OCI-LY3 (cell line): ENCODE results near the gene LRRC46.

Source experiments
- H2AFZ ChIP-seq: fragments of 200-600, 300-600 bp; shearing (Covaris generic); 2 replicates; pipeline ENCODE4 v1.6.0; 2014; ENCODE audit warnings: antibody characterized with exemption, low read depth, low read length
- H3K27ac ChIP-seq: fragments of 200-600, 300-600 bp; sonication (generic); 2 replicates; pipeline ENCODE4 v1.5.1; 2014; ENCODE audit warnings: mild to moderate bottlenecking, low read length, moderate library complexity, mixed read lengths
- H3K27me3 ChIP-seq: fragments of 200-600, 300-600 bp; sonication (generic); 2 replicates; pipeline ENCODE4 v1.6.1; 2014; ENCODE audit warnings: low read depth, low read length, mixed read lengths
- H3K36me3 ChIP-seq: fragments of 200-600, 300-600 bp; sonication (generic); replicated peaks from 2 replicates; pipeline ENCODE3; 2014; ENCODE audit warnings: low read depth, low read length, mixed read lengths
- H3K4me1 ChIP-seq: fragments of 300-600, 200-600 bp; sonication (generic); 2 replicates; pipeline ENCODE4 v1.6.1; 2014; ENCODE audit warnings: low read length, mixed read lengths
- H3K4me2 ChIP-seq: fragments of 200-600, 300-600 bp; sonication (generic); 2 replicates; pipeline ENCODE4 v1.6.1; 2014; ENCODE audit warnings: low read length, mixed read lengths
- H3K4me3 ChIP-seq: fragments of 300-600, 200-600 bp; sonication (generic); 2 replicates; pipeline ENCODE4 v1.5.1; 2014; ENCODE audit warnings: antibody characterized with exemption, mild to moderate bottlenecking, low read length, moderate library complexity
- H3K79me2 ChIP-seq: fragments of 300-600, 200-600 bp; shearing (Covaris generic); 2 replicates; pipeline ENCODE4 v1.6.1; 2014; ENCODE audit warnings: mild to moderate bottlenecking, low read length, mixed read lengths
- H3K9ac ChIP-seq: fragments of 300-600, 200-600 bp; shearing (Covaris generic); 2 replicates; pipeline ENCODE4 v1.6.0; 2014; ENCODE audit warnings: mild to moderate bottlenecking, low read length, moderate library complexity
- H3K9me3 ChIP-seq: fragments of 200-600, 300-600 bp; shearing (Covaris generic); 2 replicates; pipeline ENCODE4 v1.6.1; 2014; ENCODE audit warnings: low read length, mixed read lengths; ENCODE audit not compliant: insufficient read depth
- H4K20me1 ChIP-seq: fragments of 200-600, 300-600 bp; sonication (generic); 2 replicates; pipeline ENCODE4 v1.6.1; 2016; ENCODE audit warnings: low read length, mixed read lengths; ENCODE audit not compliant: insufficient read depth
- EZH2phosphoT487 ChIP-seq: fragments of 200-600 bp; shearing (Covaris generic); IDR thresholded peaks from 2 replicates; pipeline ENCODE4 v1.6.1; 2018; ENCODE audit warnings: antibody characterized with exemption, mixed run types, low read depth
- TF ChIP-seq, protein P1 (sequence below): fragments of 200-600, 300-600 bp; sonication (generic); IDR thresholded peaks from 2 replicates; pipeline ENCODE4 v1.5.1; 2014; ENCODE audit warnings: antibody characterized with exemption, low read length, low read depth

Gene LRRC46

DNA sequence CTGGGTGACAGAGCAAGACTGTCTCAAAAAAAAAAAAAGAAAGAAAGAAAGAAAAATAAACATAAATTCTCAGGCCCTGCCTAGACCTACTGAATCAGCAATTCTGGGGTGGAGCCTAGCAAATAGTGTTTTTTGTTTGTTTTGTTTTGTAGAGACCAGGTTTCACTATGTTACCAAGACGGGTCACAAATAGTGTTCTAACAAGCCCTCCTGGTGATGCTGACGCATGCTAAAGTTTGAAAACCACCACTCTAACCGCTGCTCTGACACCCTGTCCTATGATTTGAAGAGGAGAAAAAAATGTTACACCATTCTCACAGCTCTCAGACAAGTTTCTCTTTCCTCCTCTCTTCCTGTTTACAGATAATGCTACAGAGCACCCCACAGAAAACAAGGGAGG lies 1.6 kb upstream of the LRRC46 start:
- H3K27me3 ChIP-seq, result no peaks in the 10 kb centered on the region
- H3K4me1 ChIP-seq, result peaks cover 17% of the 10 kb centered on the region
- no peaks in the 10 kb centered on the region for H4K20me1 ChIP-seq
- no peak overlapping the region for H3K27ac ChIP-seq
- no peak overlapping the region for H3K4me3 ChIP-seq
- TF ChIP-seq EZH2phosphoT487, result no peak
- TF ChIP-seq, protein P1, sequence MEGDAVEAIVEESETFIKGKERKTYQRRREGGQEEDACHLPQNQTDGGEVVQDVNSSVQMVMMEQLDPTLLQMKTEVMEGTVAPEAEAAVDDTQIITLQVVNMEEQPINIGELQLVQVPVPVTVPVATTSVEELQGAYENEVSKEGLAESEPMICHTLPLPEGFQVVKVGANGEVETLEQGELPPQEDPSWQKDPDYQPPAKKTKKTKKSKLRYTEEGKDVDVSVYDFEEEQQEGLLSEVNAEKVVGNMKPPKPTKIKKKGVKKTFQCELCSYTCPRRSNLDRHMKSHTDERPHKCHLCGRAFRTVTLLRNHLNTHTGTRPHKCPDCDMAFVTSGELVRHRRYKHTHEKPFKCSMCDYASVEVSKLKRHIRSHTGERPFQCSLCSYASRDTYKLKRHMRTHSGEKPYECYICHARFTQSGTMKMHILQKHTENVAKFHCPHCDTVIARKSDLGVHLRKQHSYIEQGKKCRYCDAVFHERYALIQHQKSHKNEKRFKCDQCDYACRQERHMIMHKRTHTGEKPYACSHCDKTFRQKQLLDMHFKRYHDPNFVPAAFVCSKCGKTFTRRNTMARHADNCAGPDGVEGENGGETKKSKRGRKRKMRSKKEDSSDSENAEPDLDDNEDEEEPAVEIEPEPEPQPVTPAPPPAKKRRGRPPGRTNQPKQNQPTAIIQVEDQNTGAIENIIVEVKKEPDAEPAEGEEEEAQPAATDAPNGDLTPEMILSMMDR, result no peak
- H3K9ac ChIP-seq, result no peak overlapping the region
- H3K79me2 ChIP-seq, result peaks cover 28% of the 10 kb centered on the region
- H3K36me3 ChIP-seq, result peaks cover 18% of the 10 kb centered on the region
- no peak overlapping the region for H2AFZ ChIP-seq
- peak overlapping the region; percentile 73; the same call in 1 of the 2 replicates for H3K4me2 ChIP-seq
- no peaks in the 10 kb centered on the region for H3K9me3 ChIP-seq

DNA sequence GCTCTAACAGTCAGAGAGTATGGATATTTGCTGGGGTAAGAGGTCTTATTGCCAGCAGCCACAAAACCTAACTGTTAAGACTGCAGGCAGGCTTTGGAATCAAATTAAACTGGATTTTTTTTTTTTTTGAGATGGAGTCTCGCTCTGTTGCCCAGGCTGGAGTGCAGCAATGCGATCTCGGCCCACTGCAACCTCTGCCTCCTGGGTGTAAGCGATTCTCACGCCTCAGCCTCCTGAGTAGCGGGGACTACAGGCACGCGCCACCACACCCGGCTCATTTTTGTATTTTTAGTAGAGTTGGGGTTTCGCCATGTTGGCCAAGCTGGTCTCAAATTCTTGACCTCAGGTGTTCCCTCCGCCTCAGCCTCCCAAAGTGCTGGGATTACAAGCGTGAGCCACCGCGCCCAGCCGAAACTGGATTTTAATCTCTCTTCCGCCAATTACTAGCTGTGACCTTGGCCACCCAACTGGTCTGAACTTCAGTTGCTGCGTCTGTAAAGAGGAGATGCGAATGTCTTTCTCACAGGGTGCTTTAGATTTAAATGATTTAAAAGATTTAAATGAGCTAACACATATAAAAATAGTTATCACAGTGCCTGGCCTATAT lies 971 bp upstream of the LRRC46 start:
- H2AFZ ChIP-seq, result no peak overlapping the region
- H4K20me1 ChIP-seq, result no peaks in the 10 kb centered on the region
- H3K79me2 ChIP-seq, result peaks cover 28% of the 10 kb centered on the region
- H3K27me3 ChIP-seq, result no peaks in the 10 kb centered on the region
- H3K9ac ChIP-seq, result peak overlapping the region; percentile 84
- H3K4me1 ChIP-seq, result peaks cover 17% of the 10 kb centered on the region
- H3K36me3 ChIP-seq, result peaks cover 16% of the 10 kb centered on the region
- H3K9me3 ChIP-seq, result no peaks in the 10 kb centered on the region
- peak overlapping the region; percentile 95 for H3K4me3 ChIP-seq
- peak overlapping the region; percentile 73 for H3K4me2 ChIP-seq
- peak overlapping the region; percentile 42; the same call in 1 of the 2 replicates for H3K27ac ChIP-seq
- TF ChIP-seq, protein P1, result no peak
- TF ChIP-seq EZH2phosphoT487, result no peak

DNA sequence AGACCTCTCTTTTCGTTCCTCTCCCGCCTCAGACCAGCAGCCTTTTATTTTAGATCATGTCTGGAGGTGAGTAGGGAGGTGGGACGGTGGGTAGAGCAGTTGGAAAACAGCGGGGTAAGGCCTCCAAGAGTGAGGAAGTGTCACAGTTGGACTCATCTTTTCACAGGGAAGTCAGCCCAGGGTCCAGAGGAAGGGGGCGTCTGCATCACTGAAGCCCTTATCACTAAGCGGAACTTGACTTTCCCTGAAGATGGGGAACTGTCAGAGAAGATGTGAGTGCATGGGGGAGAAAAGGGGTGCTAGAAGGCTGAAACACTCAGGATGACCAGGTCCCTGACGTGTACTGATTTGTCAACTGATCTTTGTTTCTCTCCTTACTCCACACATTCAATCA lies 461 bp downstream of the LRRC46 start:
- TF ChIP-seq, protein P1, result no peak
- no peak for TF ChIP-seq EZH2phosphoT487
- Histone ChIP-seq H4K20me1 (no peaks in the 10 kb centered on the region), H3K4me1 (peaks cover 17% of the 10 kb centered on the region), H3K36me3 (peaks cover 17% of the 10 kb centered on the region), H3K9ac (peak overlapping the region; percentile 74), H3K4me2 (peak overlapping the region; percentile 99), H3K27ac (no peak overlapping the region), H3K4me3 (peak overlapping the region; percentile 95), H2AFZ (peak overlapping the region; percentile 80), H3K79me2 (peaks cover 28% of the 10 kb centered on the region), H3K27me3 (no peaks in the 10 kb centered on the region), H3K9me3 (no peaks in the 10 kb centered on the region)

- no peaks in the 10 kb centered on the region for H4K20me1 ChIP-seq
- H3K36me3 ChIP-seq, result peaks cover 19% of the 10 kb centered on the region
- no peak overlapping the region for H3K27ac ChIP-seq
- no peaks in the 10 kb centered on the region for H3K9me3 ChIP-seq
- H3K4me2 ChIP-seq, result no peak overlapping the region
- peaks cover 16% of the 10 kb centered on the region for H3K79me2 ChIP-seq
- H3K9ac ChIP-seq, result no peak overlapping the region
- no peak overlapping the region for H3K4me3 ChIP-seq
- TF ChIP-seq, protein P1, result no peak
- no peak for TF ChIP-seq EZH2phosphoT487
- H3K4me1 ChIP-seq, result peaks cover 17% of the 10 kb centered on the region
- no peak overlapping the region for H2AFZ ChIP-seq
- H3K27me3 ChIP-seq, result no peaks in the 10 kb centered on the region
These were observed 3.3 kb downstream of the LRRC46 start for GRCh38 chr17:47834756-47835155.
